Astrocyte (in vitro differentiated cells and primary cell): ENCODE results near the gene UACA.

Source experiments
- EZH2 ChIP-seq: IDR thresholded peaks from 2 replicates; pipeline ENCODE4 v1.6.1; 2012; ENCODE audit warnings: mild to moderate bottlenecking, low read length, inconsistent platforms; ENCODE audit not compliant: insufficient read depth
- TF ChIP-seq, protein P1 (sequence below): IDR thresholded peaks from 2 replicates; pipeline ENCODE4 v1.5.1; 2011; ENCODE audit warnings: low read depth, mild to moderate bottlenecking, inconsistent platforms, low read length, moderate library complexity; ENCODE audit not compliant: insufficient read depth

DNA sequence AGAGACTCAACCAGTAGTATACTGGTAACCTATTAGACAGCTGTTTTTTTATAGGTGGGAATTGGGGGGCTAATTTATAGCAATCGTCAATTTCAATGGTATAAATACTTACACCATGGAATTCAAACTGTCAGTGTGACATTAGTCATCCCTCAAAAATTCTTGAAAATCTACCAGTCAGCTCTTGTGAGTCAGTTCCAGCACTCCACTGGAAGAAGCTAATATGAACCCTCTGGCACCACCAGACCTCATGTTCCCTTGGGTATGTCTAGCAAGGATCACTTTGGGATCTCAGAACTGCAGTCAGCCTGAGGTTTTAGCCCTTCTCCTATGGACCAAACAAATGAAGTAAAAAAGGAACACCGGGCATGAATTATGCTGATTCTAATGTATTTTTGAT is 11.8 kb upstream of the UACA start:
- TF ChIP-seq, protein P1, sequence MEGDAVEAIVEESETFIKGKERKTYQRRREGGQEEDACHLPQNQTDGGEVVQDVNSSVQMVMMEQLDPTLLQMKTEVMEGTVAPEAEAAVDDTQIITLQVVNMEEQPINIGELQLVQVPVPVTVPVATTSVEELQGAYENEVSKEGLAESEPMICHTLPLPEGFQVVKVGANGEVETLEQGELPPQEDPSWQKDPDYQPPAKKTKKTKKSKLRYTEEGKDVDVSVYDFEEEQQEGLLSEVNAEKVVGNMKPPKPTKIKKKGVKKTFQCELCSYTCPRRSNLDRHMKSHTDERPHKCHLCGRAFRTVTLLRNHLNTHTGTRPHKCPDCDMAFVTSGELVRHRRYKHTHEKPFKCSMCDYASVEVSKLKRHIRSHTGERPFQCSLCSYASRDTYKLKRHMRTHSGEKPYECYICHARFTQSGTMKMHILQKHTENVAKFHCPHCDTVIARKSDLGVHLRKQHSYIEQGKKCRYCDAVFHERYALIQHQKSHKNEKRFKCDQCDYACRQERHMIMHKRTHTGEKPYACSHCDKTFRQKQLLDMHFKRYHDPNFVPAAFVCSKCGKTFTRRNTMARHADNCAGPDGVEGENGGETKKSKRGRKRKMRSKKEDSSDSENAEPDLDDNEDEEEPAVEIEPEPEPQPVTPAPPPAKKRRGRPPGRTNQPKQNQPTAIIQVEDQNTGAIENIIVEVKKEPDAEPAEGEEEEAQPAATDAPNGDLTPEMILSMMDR, result no peak
- no peak for TF ChIP-seq EZH2
